Astrocyte of the cerebellum (primary cell): ENCODE measurements around the gene COA6.
"Not testable (repeated sequence)": the region's sequence is repeated elsewhere in the genome, so short reads cannot be mapped to it uniquely, and the experiment has no call there.

Source experiments
- DNase-seq: peaks from one replicate; pipeline ENCODE4 v3.0.0-alpha.2; 2011; ENCODE audit warnings: low read depth
- H3K4me3 ChIP-seq: 2 replicates; pipeline ENCODE4 v1.5.1; 2011; ENCODE audit warnings: mild to moderate bottlenecking, low read depth, low read length, moderate library complexity
- in situ Hi-C: cut with HindIII; loops from 2 replicates; pipeline ENCODE4 v1.10.0; 2017; ENCODE audit warnings: low sequenced_read_pairs
- TF ChIP-seq, protein P1 (sequence below): IDR thresholded peaks from 2 replicates; pipeline ENCODE4 v1.5.1; 2012; ENCODE audit warnings: low read length, low read depth, moderate library complexity, mild to moderate bottlenecking; ENCODE audit errors: missing control alignments

COA6 gene

DNA sequence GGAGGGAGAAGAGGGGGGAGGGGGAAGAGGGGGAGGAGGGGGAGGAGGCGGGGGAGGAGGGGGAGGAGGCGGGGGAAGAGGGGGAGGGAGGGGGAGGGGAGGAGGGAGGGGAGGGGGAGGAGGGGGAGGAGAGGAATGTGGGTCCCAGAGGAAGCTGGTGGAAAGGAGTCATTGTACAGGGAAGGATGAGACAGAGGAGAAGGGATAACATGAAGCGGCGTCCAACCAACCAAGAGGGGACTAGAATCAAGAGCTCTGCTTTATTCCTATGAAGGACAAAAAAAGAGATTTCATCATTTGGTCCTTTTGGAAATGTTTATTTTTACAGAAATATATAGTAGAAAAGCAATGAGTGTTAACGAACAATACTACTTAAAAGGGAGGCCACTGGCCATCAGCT lies 24.5 kb downstream of the COA6 start:
- H3K4me3 ChIP-seq, result no peak overlapping the region
- DNase-seq, result no peak
- in situ Hi-C loops, result no loop called here

GRCh38 chr1:234398849-234399381 lies 25.7 kb downstream of the COA6 start:
- H3K4me3 ChIP-seq, result no peak overlapping the region
- TF ChIP-seq, protein P1, sequence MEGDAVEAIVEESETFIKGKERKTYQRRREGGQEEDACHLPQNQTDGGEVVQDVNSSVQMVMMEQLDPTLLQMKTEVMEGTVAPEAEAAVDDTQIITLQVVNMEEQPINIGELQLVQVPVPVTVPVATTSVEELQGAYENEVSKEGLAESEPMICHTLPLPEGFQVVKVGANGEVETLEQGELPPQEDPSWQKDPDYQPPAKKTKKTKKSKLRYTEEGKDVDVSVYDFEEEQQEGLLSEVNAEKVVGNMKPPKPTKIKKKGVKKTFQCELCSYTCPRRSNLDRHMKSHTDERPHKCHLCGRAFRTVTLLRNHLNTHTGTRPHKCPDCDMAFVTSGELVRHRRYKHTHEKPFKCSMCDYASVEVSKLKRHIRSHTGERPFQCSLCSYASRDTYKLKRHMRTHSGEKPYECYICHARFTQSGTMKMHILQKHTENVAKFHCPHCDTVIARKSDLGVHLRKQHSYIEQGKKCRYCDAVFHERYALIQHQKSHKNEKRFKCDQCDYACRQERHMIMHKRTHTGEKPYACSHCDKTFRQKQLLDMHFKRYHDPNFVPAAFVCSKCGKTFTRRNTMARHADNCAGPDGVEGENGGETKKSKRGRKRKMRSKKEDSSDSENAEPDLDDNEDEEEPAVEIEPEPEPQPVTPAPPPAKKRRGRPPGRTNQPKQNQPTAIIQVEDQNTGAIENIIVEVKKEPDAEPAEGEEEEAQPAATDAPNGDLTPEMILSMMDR, result no peak
- DNase-seq, result no peak
- in situ Hi-C loops, result no loop called here

More for the DNA sequence above, 24.5 kb downstream of the COA6 start:
- TF ChIP-seq, protein P1, result no peak

- in situ Hi-C loops, H3K4me3 ChIP-seq, DNase-seq: not testable (repeated sequence)
Measured at GRCh38 chr1:234399515-234399914, 26.3 kb downstream of the COA6 start.

DNA sequence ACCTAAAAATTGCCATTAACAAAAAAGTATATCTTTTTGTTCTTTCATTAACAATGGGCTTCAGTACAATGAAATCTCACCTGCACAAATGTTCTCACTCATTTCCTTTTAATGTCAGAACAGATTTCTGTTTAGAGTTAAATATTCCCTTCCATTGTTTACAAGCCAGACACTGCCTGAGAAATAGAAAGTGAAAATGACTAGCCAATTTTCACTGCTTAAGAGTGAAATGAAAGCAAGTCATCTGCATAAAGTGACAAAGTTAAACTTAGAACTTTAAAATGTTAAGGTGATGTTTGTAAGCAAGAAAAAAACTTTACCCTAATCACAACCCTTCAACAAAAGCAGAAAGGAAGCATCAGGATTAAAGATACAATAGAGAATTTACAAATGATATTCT lies 27.5 kb downstream of the COA6 start:
- DNase-seq, result no peak
- in situ Hi-C loops, result no loop called here
- TF ChIP-seq, protein P1, result no peak
- no peak overlapping the region for H3K4me3 ChIP-seq

DNA sequence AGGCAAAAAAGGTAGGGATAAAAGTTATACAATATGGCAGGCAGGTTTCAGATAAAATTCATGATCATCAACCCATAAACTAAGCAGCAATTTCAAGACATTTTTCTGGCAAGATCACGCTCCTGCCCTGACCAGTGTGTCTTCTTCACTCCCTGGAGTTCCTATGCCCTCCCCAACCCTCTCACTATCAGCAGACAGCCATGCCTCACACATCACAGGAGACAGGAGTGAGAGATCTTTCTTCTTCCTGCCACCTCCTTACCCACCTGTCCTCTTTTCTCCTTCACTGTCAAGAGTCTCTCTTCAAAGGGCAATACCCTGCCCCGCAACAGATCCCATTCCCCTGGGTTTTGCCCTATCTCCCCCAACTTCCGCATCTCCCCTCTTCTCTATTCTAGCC lies 28.4 kb downstream of the COA6 start:
- no peak for DNase-seq
- TF ChIP-seq, protein P1, result no peak
- in situ Hi-C loops, result no loop called here
- H3K4me3 ChIP-seq, result no peak overlapping the region

DNA sequence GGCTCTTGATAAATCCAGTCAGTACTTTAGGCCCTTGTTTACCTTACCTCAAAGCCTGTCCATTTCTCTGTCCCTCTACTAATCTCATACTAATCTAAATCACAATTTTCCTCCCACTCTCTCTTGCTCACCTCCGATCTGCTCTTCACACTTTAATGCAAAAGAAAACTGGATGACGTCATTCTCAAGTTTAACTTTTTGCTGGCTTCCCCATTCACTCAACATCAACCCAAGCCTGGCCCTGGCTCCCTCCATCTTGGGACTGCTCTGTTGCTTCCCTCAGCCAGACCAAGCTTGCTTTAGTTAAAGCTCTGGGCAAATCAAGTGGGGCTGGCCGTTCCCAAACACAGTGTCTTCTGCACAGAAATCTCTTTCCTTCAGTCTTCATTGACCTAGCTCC lies 29.7 kb downstream of the COA6 start:
- in situ Hi-C loops, result no loop called here
- no peak overlapping the region for H3K4me3 ChIP-seq
- TF ChIP-seq, protein P1, result no peak
- DNase-seq, result no peak

GRCh38 chr1:234405676-234406075 lies 32.4 kb downstream of the COA6 start:
- in situ Hi-C loops, result no loop called here
- DNase-seq, result no peak
- TF ChIP-seq, protein P1, result no peak
- H3K4me3 ChIP-seq, result no peak overlapping the region
